ENCODE measurements around the gene C20orf204.

Gene C20orf204

GRCh38 chr20:64048402-64049044 lies 12.5 kb downstream of the C20orf204 start:
- no peak for TF ChIP-seq CTCF (IDR thresholded peaks at IDR 0.05; ENCODE audit: control insufficient read depth, extremely low read depth, insufficient read depth)
- H3K4me3 ChIP-seq (ENCODE audit: low read depth, low read length) = no peak overlapping the region

GRCh38 chr20:64049060-64049877 lies 13.3 kb downstream of the C20orf204 start, which contains the start of gene SOX18:
Gene SOX18 (minus strand): TSS chr20:64049639. CDS start chr20:64049516, 123 bp downstream.
- no peak for DNase-seq (ENCODE audit: low read depth)
- H3K4me3 ChIP-seq (ENCODE audit: low read depth, low read length) = no peak within 1 kb of the TSS
- 0 out of 2 replicates have a peak, but pooled peaks have one; percentile 3 for TF ChIP-seq CTCF (IDR thresholded peaks at IDR 0.05; ENCODE audit: control insufficient read depth, extremely low read depth, insufficient read depth)

More at GRCh38 chr20:64048402-64049044, 12.5 kb downstream of the C20orf204 start:
- no peak for DNase-seq (ENCODE audit: low read depth)

GRCh38 chr20:64049878-64050260 lies 13.9 kb downstream of the C20orf204 start:
- no peak for TF ChIP-seq CTCF (IDR thresholded peaks at IDR 0.05; ENCODE audit: control insufficient read depth, extremely low read depth, insufficient read depth)
- no peak for DNase-seq (ENCODE audit: low read depth)
- H3K4me3 ChIP-seq (ENCODE audit: low read depth, low read length) = no peak overlapping the region

- H3K4me3 ChIP-seq (ENCODE audit: low read depth, low read length) = no peak overlapping the region
- no peak for TF ChIP-seq CTCF (IDR thresholded peaks at IDR 0.05; ENCODE audit: control insufficient read depth, extremely low read depth, insufficient read depth)
- no peak for DNase-seq (ENCODE audit: low read depth)
Measured at GRCh38 chr20:64050261-64051032, 14.5 kb downstream of the C20orf204 start.

- no peak for DNase-seq (ENCODE audit: low read depth)
- H3K4me3 ChIP-seq (ENCODE audit: low read depth, low read length) = no peak overlapping the region
- no peak for TF ChIP-seq CTCF (IDR thresholded peaks at IDR 0.05; ENCODE audit: control insufficient read depth, extremely low read depth, insufficient read depth)
Measured at GRCh38 chr20:64051033-64051452, 15.1 kb downstream of the C20orf204 start.

- H3K4me3 ChIP-seq (ENCODE audit: low read depth, low read length) = no peak overlapping the region
- no peak for DNase-seq (ENCODE audit: low read depth)
- TF ChIP-seq CTCF (IDR thresholded peaks at IDR 0.05; ENCODE audit: control insufficient read depth, extremely low read depth, insufficient read depth) = no peak
Measured at GRCh38 chr20:64051561-64052325, 15.8 kb downstream of the C20orf204 start.
